ENCODE measurements around the gene PIGU.
A peak's percentile ranks its signal among the peaks of the same experiment; 100 is the strongest.

The PIGU gene

GRCh38 chr20:34578521-34578920 is 98.4 kb downstream of the PIGU start:
- DNase-seq (ENCODE audit: low spot score), result no peak

GRCh38 chr20:34578025-34578424 is 98.9 kb downstream of the PIGU start:
- DNase-seq (ENCODE audit: low spot score), result no peak

- DNase-seq (ENCODE audit: low spot score), result no peak
Observed at GRCh38 chr20:34577061-34577460, 99.8 kb downstream of the PIGU start.

GRCh38 chr20:34575756-34576155 is 101.1 kb downstream of the PIGU start:
- no peak for DNase-seq (ENCODE audit: low spot score)

GRCh38 chr20:34575271-34575670 is 101.6 kb downstream of the PIGU start:
- DNase-seq (ENCODE audit: low spot score), result no peak

GRCh38 chr20:34574861-34575260 is 102.0 kb downstream of the PIGU start:
- DNase-seq (ENCODE audit: low spot score), result no peak

- DNase-seq (ENCODE audit: low spot score), result no peak
Observed at GRCh38 chr20:34574426-34574825, 102.5 kb downstream of the PIGU start.

GRCh38 chr20:34573541-34574300 is 103.2 kb downstream of the PIGU start:
- DNase-seq (ENCODE audit: low spot score), result no peak

- no peak for DNase-seq (ENCODE audit: low spot score)
Observed at GRCh38 chr20:34571753-34572152, 105.1 kb downstream of the PIGU start.

GRCh38 chr20:34570859-34571306 is 106.0 kb downstream of the PIGU start:
- no peak for DNase-seq (ENCODE audit: low spot score)

GRCh38 chr20:34569598-34569997 is 107.3 kb downstream of the PIGU start:
- DNase-seq (ENCODE audit: low spot score), result no peak

GRCh38 chr20:34567892-34568865 is 108.7 kb downstream of the PIGU start:
- DNase-seq (ENCODE audit: low spot score), result no peak

- no peak for DNase-seq (ENCODE audit: low spot score)
Observed at GRCh38 chr20:34566978-34567891, 109.7 kb downstream of the PIGU start.

- no peak for DNase-seq (ENCODE audit: low spot score)
Observed at GRCh38 chr20:34564833-34565232, 112.1 kb downstream of the PIGU start.

GRCh38 chr20:34562641-34563040 is 114.3 kb downstream of the PIGU start:
- no peak for DNase-seq (ENCODE audit: low spot score)

GRCh38 chr20:34561661-34562060 is 115.2 kb downstream of the PIGU start:
- no peak for DNase-seq (ENCODE audit: low spot score)

GRCh38 chr20:34560614-34561013 is 116.3 kb downstream of the PIGU start:
- no peak for DNase-seq (ENCODE audit: low spot score)

GRCh38 chr20:34560141-34560523 is 116.8 kb downstream of the PIGU start:
- DNase-seq (ENCODE audit: low spot score), result no peak

GRCh38 chr20:34559311-34560140 is 117.4 kb downstream of the PIGU start:
- no peak for DNase-seq (ENCODE audit: low spot score)

GRCh38 chr20:34558320-34559218 is 118.3 kb downstream of the PIGU start, which contains the start of gene MAP1LC3A:
Gene MAP1LC3A, plus strand, starts transcription at chr20:34558718. Its CDS starts 151 bp downstream, at chr20:34558869.
- DNase-seq (ENCODE audit: low spot score), result peak; percentile 93
